ENCODE measurements around the gene BZW2. TPM values are rescaled to one million over a fixed set of nuclear protein-coding genes. Genes with fewer than 3 reads are reported as not detected.
A peak's percentile ranks its signal among the peaks of the same experiment; 100 is the strongest.
"Not testable (repeated sequence)": the region's sequence is repeated elsewhere in the genome, so short reads cannot be mapped to it uniquely, and the experiment has no call there.

BZW2 gene
- total RNA-seq, 1 experiment from 2014 or later: 131 TPM

DNA sequence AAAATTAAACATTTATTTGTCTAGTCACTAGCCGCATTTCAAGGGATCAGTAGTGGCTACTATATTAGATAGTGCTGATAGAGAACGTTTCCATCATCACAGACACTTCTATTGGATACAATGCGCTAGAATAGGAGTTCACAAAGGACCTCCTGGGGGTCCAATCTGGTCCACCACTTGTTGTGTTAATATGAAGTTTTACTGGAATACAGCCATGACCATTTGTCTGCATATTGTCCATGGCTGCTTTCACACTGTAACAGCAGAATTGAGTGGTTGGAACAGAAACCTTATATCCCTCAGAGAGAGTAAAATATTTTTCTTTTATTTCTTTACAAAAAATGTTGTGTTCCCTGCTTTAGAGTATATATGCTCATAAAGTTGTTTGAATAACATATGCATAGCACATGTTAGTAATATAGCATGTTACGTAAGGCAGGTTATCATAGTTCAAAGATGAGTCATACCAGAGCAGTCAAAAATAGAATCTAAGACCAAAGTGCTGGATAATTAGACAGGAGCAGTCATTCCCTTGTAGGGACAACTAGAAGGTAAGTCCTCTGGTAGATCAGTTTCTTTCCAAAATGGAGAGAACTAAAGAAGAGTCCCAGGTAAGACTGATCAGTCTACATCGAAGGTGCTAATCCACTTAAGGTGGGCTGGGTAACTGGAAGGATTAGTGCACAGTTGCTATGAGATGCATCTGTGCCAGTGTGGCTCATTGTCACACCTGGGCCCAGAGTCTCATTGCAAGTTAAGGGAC lies 14.9 kb downstream of the BZW2 start:
- in situ Hi-C loops (cut with HindIII; ENCODE audit: low pct_unique_long_range_greater_than_20kb, low sequenced_read_pairs): no loop called here
- DNase-seq (ENCODE audit: low read depth, low spot score): no peak

DNA sequence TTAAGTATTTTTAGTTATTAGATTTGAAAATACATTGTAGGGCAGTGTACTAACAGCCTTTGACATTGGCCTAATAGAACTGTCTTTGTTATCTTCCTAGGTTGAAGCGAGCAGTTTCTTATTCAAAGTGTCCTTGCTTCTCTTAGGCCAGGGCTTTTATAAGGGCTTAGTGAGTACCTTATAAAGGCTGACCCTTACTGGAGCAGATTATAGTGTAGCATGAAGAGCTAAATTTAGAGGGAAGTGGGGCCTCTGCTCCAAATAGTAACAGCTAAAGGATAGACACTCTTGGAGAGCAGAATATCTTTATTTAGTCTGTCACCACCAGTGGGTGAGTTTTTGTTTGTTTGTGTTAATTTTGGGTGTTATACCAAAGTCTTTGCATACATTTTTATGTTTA lies 15.9 kb downstream of the BZW2 start:
- in situ Hi-C loops (cut with HindIII; ENCODE audit: low pct_unique_long_range_greater_than_20kb, low sequenced_read_pairs): no loop called here
- no peak for DNase-seq (ENCODE audit: low read depth, low spot score)

DNA sequence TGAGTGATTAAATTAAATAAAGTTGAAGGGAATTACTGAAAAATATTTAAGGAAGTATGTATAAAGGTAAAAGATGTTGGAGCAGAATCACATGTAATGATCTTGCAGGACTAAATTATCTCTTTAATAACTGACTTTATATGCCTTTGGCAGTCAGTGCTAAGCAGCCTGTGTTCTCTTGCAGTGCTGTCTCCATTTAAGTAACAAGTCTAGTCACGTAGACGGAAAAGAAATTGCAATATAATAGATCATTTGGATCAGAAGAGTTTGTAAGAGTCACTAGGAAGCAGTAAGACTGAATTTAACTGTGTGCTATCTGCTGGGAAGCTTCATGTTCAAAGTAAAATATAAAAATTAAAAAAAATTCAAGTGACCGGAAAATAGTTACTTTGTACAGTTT lies 21.4 kb downstream of the BZW2 start:
- in situ Hi-C loops (cut with HindIII; ENCODE audit: low pct_unique_long_range_greater_than_20kb, low sequenced_read_pairs): no loop called here
- no peak for DNase-seq (ENCODE audit: low read depth, low spot score)

DNA sequence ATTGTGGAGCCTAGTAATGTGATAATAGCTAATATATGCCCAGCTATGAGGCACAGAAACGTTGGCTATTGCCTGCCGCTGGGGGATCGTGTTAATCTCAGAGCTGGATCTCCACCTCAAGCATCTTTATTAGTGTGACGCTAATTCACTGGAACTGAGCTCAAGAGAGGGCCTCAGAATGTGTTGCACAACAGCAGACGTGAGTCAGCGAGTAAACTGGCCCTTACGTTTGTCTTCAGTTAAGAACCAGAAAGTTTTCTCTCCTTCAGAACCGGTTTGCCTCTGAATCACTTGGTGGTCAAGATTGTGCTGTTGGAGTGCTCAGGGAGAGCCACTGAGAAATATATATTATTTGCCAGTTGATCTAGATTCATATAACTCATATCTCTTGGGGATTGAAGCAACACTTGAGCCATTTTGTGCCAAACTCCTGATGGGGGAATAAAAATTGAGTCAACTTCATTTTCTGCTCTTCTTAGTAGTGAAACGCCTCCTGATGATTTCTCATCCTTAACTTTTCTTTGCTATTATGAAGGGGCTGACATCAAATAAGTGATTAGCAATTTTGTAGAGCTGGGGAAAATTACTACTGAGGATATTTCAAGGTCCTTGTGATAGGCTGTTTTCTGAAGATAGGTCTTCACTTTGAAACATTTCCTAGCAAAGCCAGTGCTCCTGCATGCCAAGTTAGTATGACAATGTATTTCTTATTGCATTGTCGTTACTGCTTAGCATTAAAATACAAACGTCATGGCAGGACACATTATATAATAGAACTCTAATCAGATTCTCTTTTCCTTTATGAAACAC lies 22.3 kb downstream of the BZW2 start:
- peak; percentile 92 for DNase-seq (ENCODE audit: low read depth, low spot score)

GRCh38 chr7:16668978-16669377 lies 23.0 kb downstream of the BZW2 start:
- in situ Hi-C loops (cut with HindIII; ENCODE audit: low pct_unique_long_range_greater_than_20kb, low sequenced_read_pairs): no loop called here

More for the DNA sequence above, 22.3 kb downstream of the BZW2 start:
- in situ Hi-C loops (cut with HindIII; ENCODE audit: low pct_unique_long_range_greater_than_20kb, low sequenced_read_pairs): no loop called here

DNA sequence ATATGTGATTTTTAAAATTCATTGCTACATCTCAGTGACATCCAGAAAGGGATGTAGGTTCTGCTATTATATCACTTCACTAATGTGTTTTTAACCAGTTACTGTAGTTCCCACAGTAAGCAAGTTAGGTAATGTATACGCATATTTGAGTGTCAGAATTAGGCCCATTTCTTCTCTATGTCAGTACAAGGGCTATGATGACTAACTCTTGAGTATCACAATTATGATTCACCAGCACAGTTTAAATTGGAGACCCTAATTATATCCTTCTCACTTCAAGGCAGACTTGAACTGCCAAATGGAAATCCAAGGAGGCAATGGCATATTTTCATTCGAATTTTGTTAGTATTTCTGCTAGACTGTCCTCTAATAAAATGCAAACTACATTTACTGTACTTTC lies 23.6 kb downstream of the BZW2 start:
- in situ Hi-C loops (cut with HindIII; ENCODE audit: low pct_unique_long_range_greater_than_20kb, low sequenced_read_pairs): no loop called here

More at GRCh38 chr7:16668978-16669377, 23.0 kb downstream of the BZW2 start:
- DNase-seq (ENCODE audit: low read depth, low spot score): no peak

DNA sequence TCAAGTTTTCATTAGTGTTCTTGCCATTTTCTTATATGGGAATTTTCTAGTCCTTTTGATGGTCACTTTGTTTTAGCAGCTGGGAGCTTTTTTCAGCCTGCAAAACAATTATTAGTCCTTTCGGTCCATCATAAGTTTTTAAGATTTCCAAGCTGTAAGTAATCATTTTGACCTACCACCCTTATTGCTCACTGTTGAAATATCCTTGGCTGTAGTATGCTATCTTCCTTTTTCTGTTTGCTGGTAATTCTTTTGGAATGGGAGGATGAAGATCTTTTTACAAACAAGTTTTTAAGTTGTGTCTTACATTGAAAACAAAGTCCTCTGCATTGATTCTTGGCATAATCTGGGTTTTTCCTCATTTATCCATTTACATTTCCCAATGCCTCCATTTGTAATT lies 24.0 kb downstream of the BZW2 start:
- in situ Hi-C loops (cut with HindIII; ENCODE audit: low pct_unique_long_range_greater_than_20kb, low sequenced_read_pairs): no loop called here

More for the DNA sequence above, 23.6 kb downstream of the BZW2 start:
- DNase-seq (ENCODE audit: low read depth, low spot score): no peak

DNA sequence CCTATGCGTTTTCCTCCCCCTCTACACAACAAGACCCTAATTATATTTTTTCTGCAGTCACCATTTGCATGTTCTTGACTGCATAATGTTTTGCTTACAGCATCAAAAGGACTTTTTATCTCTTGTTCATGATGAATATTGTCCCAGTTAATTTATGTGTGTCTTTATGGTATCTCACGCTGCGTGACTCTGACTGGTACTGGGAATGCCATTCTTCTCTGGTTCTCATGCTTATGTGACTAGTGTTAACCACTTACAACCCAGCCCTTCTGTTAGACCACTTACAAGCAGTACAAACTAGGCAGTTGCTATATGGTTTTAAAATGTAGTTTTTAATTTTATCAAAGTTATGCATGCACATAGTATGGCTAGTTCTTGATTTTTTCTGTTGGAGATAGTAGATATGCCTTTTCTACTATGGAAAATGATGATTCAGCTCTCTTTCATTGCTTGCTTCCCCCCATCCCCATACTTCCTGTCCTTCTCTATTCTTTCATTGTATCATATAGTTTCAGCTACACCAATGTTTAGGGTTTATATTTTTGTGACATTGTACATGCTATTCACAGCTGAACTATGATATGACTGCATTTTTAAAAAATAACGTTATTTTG lies 24.9 kb downstream of the BZW2 start:
- in situ Hi-C loops (cut with HindIII; ENCODE audit: low pct_unique_long_range_greater_than_20kb, low sequenced_read_pairs): no loop called here
- DNase-seq (ENCODE audit: low read depth, low spot score): no peak

More for the DNA sequence above, 24.0 kb downstream of the BZW2 start:
- no peak for DNase-seq (ENCODE audit: low read depth, low spot score)

GRCh38 chr7:16671811-16672210 lies 25.8 kb downstream of the BZW2 start:
- in situ Hi-C loops (cut with HindIII; ENCODE audit: low pct_unique_long_range_greater_than_20kb, low sequenced_read_pairs): no loop called here
- no peak for DNase-seq (ENCODE audit: low read depth, low spot score)

GRCh38 chr7:16675277-16675676 lies 29.3 kb downstream of the BZW2 start:
- no peak for DNase-seq (ENCODE audit: low read depth, low spot score)
- in situ Hi-C loops (cut with HindIII; ENCODE audit: low pct_unique_long_range_greater_than_20kb, low sequenced_read_pairs): no loop called here

DNA sequence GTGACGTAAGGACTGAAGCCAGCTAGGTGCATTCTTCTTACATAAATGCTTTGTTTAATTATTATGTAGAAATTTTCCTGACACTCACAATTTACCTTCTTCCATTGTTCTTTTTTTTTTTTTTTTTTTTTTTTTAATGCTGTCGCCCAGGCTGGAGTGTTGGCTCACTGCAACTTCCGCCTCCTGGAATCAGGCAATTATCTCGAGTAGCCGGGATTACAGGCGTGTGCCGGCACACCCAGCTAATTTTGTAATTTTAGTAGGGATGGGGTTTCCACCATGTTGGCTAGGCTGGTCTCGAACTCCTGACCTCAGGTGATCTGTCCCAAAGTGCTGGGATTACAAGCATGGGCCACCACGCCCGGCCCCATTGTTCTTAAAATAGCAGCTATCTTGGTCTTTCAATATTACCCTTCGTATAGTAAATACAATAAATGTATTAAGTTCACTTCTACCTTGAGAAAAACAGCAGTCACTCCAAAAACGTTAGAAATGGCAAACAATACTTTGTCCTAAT lies 32.1 kb downstream of the BZW2 start:
- in situ Hi-C loops (cut with HindIII; ENCODE audit: low pct_unique_long_range_greater_than_20kb, low sequenced_read_pairs): no loop called here
- no peak for DNase-seq (ENCODE audit: low read depth, low spot score)

DNA sequence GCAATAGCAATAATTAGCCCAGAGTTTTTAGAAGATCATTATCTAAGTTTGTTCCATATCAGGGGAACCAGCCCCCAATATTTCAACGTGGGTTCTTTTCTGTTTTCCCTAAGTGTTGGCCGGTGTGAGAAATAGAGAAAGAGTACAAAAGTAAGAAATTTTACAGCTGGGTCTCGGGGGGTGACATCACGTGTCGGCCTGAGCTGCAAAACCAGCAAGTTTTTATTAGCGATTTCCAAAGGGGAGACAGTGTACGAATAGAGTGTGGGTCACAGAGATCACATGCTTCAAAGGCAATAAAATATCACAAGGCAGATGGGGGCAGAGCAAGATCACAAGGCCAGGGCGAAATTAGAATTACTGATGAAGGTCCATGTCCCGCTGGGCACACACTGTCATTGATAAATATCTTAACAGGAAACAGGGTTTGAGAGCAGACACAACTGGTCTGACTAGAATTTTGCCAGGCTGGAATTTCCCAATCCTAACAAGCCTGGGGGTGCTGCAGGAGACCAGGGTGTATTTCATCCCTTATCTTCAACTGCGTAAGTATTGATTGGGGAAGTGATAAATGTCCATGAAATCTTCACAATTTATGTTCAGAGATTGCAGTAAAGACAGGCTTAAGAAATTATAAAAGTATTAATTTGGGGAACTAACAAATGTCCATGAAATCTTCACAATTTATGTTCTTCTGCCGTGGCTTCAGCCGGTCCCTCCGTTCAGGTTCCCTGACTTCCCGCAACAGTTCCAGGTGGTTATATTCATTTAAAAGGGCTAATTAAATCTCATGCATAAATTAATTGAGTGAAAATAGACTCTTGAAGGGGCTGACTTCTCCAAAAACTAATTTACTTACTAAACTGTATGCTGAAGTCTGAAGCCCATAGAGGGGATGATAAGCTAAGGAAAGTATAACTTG lies 32.9 kb downstream of the BZW2 start:
- DNase-seq (ENCODE audit: low read depth, low spot score); in situ Hi-C loops (cut with HindIII; ENCODE audit: low pct_unique_long_range_greater_than_20kb, low sequenced_read_pairs): not testable (repeated sequence)

- DNase-seq (ENCODE audit: low read depth, low spot score): no peak
- in situ Hi-C loops (cut with HindIII; ENCODE audit: low pct_unique_long_range_greater_than_20kb, low sequenced_read_pairs): no loop called here
Observed at GRCh38 chr7:16684935-16685334, 39.0 kb downstream of the BZW2 start.

- in situ Hi-C loops (cut with HindIII; ENCODE audit: low pct_unique_long_range_greater_than_20kb, low sequenced_read_pairs): no loop called here
- DNase-seq (ENCODE audit: low read depth, low spot score): no peak
Observed at GRCh38 chr7:16685535-16685934, 39.6 kb downstream of the BZW2 start.

GRCh38 chr7:16688249-16688648 lies 42.3 kb downstream of the BZW2 start:
- in situ Hi-C loops (cut with HindIII; ENCODE audit: low pct_unique_long_range_greater_than_20kb, low sequenced_read_pairs): no loop called here
- DNase-seq (ENCODE audit: low read depth, low spot score): peak; percentile 34

- no peak for DNase-seq (ENCODE audit: low read depth, low spot score)
- in situ Hi-C loops (cut with HindIII; ENCODE audit: low pct_unique_long_range_greater_than_20kb, low sequenced_read_pairs): no loop called here
Observed at GRCh38 chr7:16691241-16691640, 45.3 kb downstream of the BZW2 start.

DNA sequence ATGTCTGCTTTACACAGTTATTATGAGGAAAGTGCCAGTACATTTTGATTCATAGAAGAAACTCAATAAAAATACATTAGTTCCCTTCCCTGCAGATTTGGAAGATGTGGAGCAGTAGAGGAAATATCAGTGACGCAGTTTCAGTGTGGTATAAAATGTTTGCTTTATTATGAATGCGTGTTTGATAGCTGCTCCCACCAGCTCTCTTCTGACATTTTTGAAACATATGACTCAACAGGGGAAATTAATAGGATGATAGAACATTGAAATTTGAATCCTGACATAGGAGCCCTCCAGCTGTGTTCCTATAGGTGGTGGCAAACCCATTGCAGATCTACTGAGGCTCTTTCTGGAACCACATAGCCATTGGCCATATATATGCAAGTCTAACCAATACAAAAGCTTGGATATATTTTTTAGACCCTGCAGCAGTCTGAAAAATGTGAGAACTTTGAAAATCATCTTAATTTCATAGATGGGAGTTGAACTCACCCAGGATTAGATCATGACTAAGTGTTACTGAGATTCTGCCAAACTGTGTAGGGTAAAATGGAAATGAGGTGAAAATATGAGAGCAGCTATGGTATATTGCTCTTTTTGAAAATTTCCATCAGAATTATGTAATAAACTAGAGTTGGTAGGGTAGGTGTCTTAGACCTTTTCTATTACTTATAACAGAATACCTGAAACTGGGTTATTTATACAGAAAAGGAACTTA lies 47.8 kb downstream of the BZW2 start:
- DNase-seq (ENCODE audit: low read depth, low spot score): peak; percentile 58
- in situ Hi-C loops (cut with HindIII; ENCODE audit: low pct_unique_long_range_greater_than_20kb, low sequenced_read_pairs): no loop called here

Measured in SK-MEL-5 (cell line).